ENCODE results near the gene TMC6. TPM values are rescaled to one million over a fixed set of nuclear protein-coding genes. Genes with fewer than 3 reads are reported as not detected.
A peak's percentile ranks its signal among the peaks of the same experiment; 100 is the strongest.

TMC6 gene
- total RNA-seq, 1 donor from 2014 or later: 6.9 TPM

DNA sequence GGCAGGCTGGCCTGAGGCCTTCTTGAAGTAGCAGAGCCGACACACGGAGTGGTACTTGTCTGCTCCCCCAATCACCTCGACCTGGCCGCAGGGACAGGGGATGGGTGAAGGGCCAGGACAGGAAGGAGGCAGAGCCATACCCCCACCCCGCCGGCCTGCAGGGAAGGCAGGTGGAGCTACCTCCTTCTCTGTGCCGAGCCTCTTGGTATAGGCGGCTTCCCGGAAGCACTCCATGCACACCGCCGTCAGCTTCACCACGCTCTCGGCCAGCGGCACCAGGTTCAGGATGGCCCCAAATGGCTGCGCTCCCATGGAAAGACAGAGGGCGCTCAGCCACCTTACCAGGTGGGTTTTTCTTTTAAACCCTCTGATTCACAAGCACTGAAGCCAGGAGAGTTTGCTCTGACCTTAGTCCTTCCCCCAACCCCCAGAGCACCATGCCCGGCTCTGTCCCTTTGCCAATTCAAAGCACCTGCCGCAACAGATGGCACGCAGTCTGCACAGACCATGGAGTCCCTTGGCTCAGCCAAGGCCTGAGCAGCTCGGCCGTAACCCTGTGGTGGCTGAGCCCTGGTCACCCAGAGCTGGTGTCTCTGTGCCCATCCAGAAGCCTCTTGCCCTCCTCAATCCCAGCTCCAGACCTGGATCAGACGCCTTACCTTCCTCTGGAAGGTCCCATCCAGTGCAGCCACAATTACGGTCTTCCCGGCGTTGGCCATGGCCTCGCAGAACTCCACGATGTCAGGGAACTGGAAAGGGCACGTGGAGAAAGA lies 46.5 kb upstream of the TMC6 start:
- Histone ChIP-seq H3K4me3 (no peak overlapping the region), H4K20me1 (ENCODE audit: low read depth) (peaks cover 25% of the 10 kb centered on the region), H3K27ac (no peak overlapping the region), H2AFZ (replicated peaks) (no peak overlapping the region), H3K27me3 (no peaks in the 10 kb centered on the region), H3K36me3 (no peaks in the 10 kb centered on the region), H3K4me2 (no peak overlapping the region), H3K9me3 (ENCODE audit: low read depth) (no peaks in the 10 kb centered on the region), H3K4me1 (no peaks in the 10 kb centered on the region), H3F3A (ENCODE audit: low read depth) (peaks cover 51% of the 10 kb centered on the region), H3K79me2 (ENCODE audit: low read depth) (no peaks in the 10 kb centered on the region), H3K9ac (no peak overlapping the region)
- DNase-seq (ENCODE audit: low spot score): peak; percentile 33
- TF ChIP-seq CTCF (IDR thresholded peaks at IDR 0.05): peak; percentile 35
- no peak for TF ChIP-seq EZH2 (IDR thresholded peaks at IDR 0.05)
- no peak overlapping the region for H3K27ac Mint-ChIP-seq
- H3K9me3 Mint-ChIP-seq: no peaks in the 10 kb centered on the region
- H3K4me1 Mint-ChIP-seq: peaks cover 16% of the 10 kb centered on the region
- peaks cover 14% of the 10 kb centered on the region for H3K27me3 Mint-ChIP-seq (ENCODE audit: insufficient read depth, low read depth)
- peaks cover 24% of the 10 kb centered on the region for H3K36me3 Mint-ChIP-seq
- no peak overlapping the region for H3K4me3 Mint-ChIP-seq

GRCh38 chr17:78174346-78174869 lies 45.9 kb upstream of the TMC6 start:
- no peak overlapping the region for H3K4me3 Mint-ChIP-seq
- H3K9ac ChIP-seq: no peak overlapping the region
- no peaks in the 10 kb centered on the region for H3K36me3 ChIP-seq
- H3K27me3 ChIP-seq: no peaks in the 10 kb centered on the region
- peaks cover 57% of the 10 kb centered on the region for H3F3A ChIP-seq (ENCODE audit: low read depth)
- H3K27ac ChIP-seq: no peak overlapping the region
- DNase-seq (ENCODE audit: low spot score): no peak
- TF ChIP-seq CTCF (IDR thresholded peaks at IDR 0.05): no peak
- no peak for TF ChIP-seq EZH2 (IDR thresholded peaks at IDR 0.05)
- no peak for TF ChIP-seq EZH2phosphoT487 (IDR thresholded peaks at IDR 0.05)
- H3K79me2 ChIP-seq (ENCODE audit: low read depth): no peaks in the 10 kb centered on the region
- peaks cover 22% of the 10 kb centered on the region for H3K36me3 Mint-ChIP-seq
- H3K4me3 ChIP-seq: no peak overlapping the region
- H3K9me3 ChIP-seq (ENCODE audit: low read depth): no peaks in the 10 kb centered on the region
- no peak overlapping the region for H2AFZ ChIP-seq (replicated peaks)
- no peak overlapping the region for H3K4me2 ChIP-seq
- peaks cover 32% of the 10 kb centered on the region for H4K20me1 ChIP-seq (ENCODE audit: low read depth)
- H3K27ac Mint-ChIP-seq: no peak overlapping the region
- H3K27me3 Mint-ChIP-seq (ENCODE audit: insufficient read depth, low read depth): peaks cover 14% of the 10 kb centered on the region
- no peaks in the 10 kb centered on the region for H3K9me3 Mint-ChIP-seq
- H3K4me1 ChIP-seq: peaks cover 3% of the 10 kb centered on the region
- H3K4me1 Mint-ChIP-seq: peaks cover 16% of the 10 kb centered on the region

- H3K9ac ChIP-seq: no peak overlapping the region
- no peak overlapping the region for H3K27ac ChIP-seq
- peaks cover 9% of the 10 kb centered on the region for H3K4me1 ChIP-seq
- no peak for TF ChIP-seq EZH2phosphoT487 (IDR thresholded peaks at IDR 0.05)
- no peak for TF ChIP-seq EZH2 (IDR thresholded peaks at IDR 0.05)
- no peak for TF ChIP-seq CTCF (IDR thresholded peaks at IDR 0.05)
- H3K4me3 ChIP-seq: no peak overlapping the region
- peak overlapping the region; percentile 24 for H3K4me3 Mint-ChIP-seq
- H3F3A ChIP-seq (ENCODE audit: low read depth): peaks cover 60% of the 10 kb centered on the region
- H3K9me3 ChIP-seq (ENCODE audit: low read depth): no peaks in the 10 kb centered on the region
- no peaks in the 10 kb centered on the region for H3K9me3 Mint-ChIP-seq
- peaks cover 14% of the 10 kb centered on the region for H3K27me3 Mint-ChIP-seq (ENCODE audit: insufficient read depth, low read depth)
- no peak overlapping the region for H2AFZ ChIP-seq (replicated peaks)
- no peaks in the 10 kb centered on the region for H3K79me2 ChIP-seq (ENCODE audit: low read depth)
- DNase-seq (ENCODE audit: low spot score): no peak
- H4K20me1 ChIP-seq (ENCODE audit: low read depth): peaks cover 38% of the 10 kb centered on the region
- no peak overlapping the region for H3K27ac Mint-ChIP-seq
- no peak overlapping the region for H3K4me2 ChIP-seq
- H3K27me3 ChIP-seq: no peaks in the 10 kb centered on the region
- H3K36me3 Mint-ChIP-seq: peaks cover 10% of the 10 kb centered on the region
- no peaks in the 10 kb centered on the region for H3K36me3 ChIP-seq
- peaks cover 16% of the 10 kb centered on the region for H3K4me1 Mint-ChIP-seq
These were observed 44.7 kb upstream of the TMC6 start for GRCh38 chr17:78173097-78173715.

Measured in neural progenitor cell (in vitro differentiated cells).